Measurements from ENCODE around the gene PTPRG. TPM values are rescaled to one million over a fixed set of nuclear protein-coding genes. Genes with fewer than 3 reads are reported as not detected.

PTPRG gene
- total and polyA plus RNA-seq, 10 of the 15 experiments (the other 5 are each of a cell fraction or from before 2014, with no cell fraction given): 0.29 to 20.7 (median 1.4) TPM

DNA sequence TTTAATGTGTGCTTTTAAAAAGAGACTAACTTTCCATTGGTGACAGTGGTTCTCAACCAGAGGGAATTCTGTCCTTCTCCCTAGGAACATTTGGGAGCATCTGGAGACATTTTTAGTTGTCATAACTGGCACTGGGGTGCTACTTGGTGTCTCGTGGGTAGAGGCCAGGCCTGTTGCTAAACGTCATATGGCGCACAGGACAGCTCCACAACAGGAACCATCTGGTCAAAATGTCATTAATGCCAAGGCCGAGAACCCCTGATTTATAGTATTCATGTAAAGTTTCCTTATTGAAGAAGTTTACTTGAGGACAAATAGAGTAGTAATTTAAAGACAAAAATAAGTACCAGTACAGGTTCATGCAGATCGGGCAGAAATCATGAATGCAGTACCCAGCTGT is 647.7 kb downstream of the PTPRG start:
- RAD21 ChIA-PET (ENCODE audit: unreplicated experiment): no interaction called here
- no peaks in the 10 kb centered on the region for H3K27me3 ChIP-seq (replicated peaks in 1 of 2; ENCODE audit: control insufficient read depth in 2 of 2, insufficient read depth in 2 of 2, low read length in 1 of 2)
- no peak for ATAC-seq
- SMC1A ChIA-PET (ENCODE audit: uncharacterized antibody, unreplicated experiment): no interaction called here
- TF ChIP-seq SMAD5 (IDR thresholded peaks at IDR 0.05; ENCODE audit: low read depth) (no peak), ZZZ3 (IDR thresholded peaks at IDR 0.05; ENCODE audit: control insufficient read depth, insufficient read length, low read depth) (no peak), ZNF622 (IDR thresholded peaks at IDR 0.05) (no peak), RUNX3 (IDR thresholded peaks at IDR 0.05; ENCODE audit: low read length) (no peak), SUZ12 (IDR thresholded peaks at IDR 0.05; ENCODE audit: unreplicated experiment) (no peak), EGR1 (IDR thresholded peaks at IDR 0.05; ENCODE audit: borderline replicate concordance in 1 of 2, low read depth in 2 of 2, low read length in 2 of 2) (no peak), EP300 (IDR thresholded peaks at IDR 0.05; ENCODE audit: borderline replicate concordance in 1 of 2, control insufficient read depth in 1 of 2, low read depth in 2 of 2, low read length in 2 of 2) (no peak), RAD51 (IDR thresholded peaks at IDR 0.05) (no peak), CBFB (IDR thresholded peaks at IDR 0.05; ENCODE audit: low read depth) (no peak)
- H3K27ac ChIP-seq (ENCODE audit: control insufficient read depth, insufficient read depth): no peak overlapping the region
- BruUV-seq (replicated peaks): no TSS peak
- H3K4me1 ChIP-seq (ENCODE audit: control insufficient read depth, insufficient read depth, low read length): no peaks in the 10 kb centered on the region
- intact Hi-C loops (cut with micrococcal nuclease; ENCODE audit: unreplicated experiment): no loop called here
- H3K79me2 ChIP-seq (ENCODE audit: control insufficient read depth, insufficient read depth, low read length): no peaks in the 10 kb centered on the region
- no peak for FAIRE-seq
- POLR2A ChIA-PET: interaction anchor here (0.6 kb wide), 1 partner anchor 271 kb away, joined by 3 read pairs; no protein-coding TSS in a partner anchor
- H3K4me3 ChIP-seq: no peak overlapping the region
- no peak overlapping the region for H3K9ac ChIP-seq (ENCODE audit: control insufficient read depth, insufficient read depth, low read length)
- H2AFZ ChIP-seq (ENCODE audit: control insufficient read depth, low read depth, low read length): no peak overlapping the region
- in situ Hi-C loops (cut with MboI): loop anchor here (5.0 kb wide), 1 partner anchor 348 kb away; no protein-coding TSS in a partner anchor
- no peak overlapping the region for H3K4me2 ChIP-seq (ENCODE audit: control insufficient read depth, insufficient read depth)
- H3K9me3 ChIP-seq (replicated peaks; ENCODE audit: control insufficient read depth, insufficient read depth, low read length): no peaks in the 10 kb centered on the region
- CTCF ChIA-PET: no interaction called here
- 34% methylated on average over 5 of the region's 5 CpGs for WGBS (ENCODE audit: insufficient coverage, insufficient replicate concordance, low lambda C conversion rate, missing lambda C conversion rate)
- H3K36me3 ChIP-seq (ENCODE audit: control insufficient read depth in 2 of 2, insufficient read depth in 2 of 2, low read length in 1 of 2): no peaks in the 10 kb centered on the region
- no peak for DNase-seq (ENCODE audit: low read depth, low spot score)
- no peaks in the 10 kb centered on the region for H4K20me1 ChIP-seq (ENCODE audit: control insufficient read depth, insufficient read depth)

DNA sequence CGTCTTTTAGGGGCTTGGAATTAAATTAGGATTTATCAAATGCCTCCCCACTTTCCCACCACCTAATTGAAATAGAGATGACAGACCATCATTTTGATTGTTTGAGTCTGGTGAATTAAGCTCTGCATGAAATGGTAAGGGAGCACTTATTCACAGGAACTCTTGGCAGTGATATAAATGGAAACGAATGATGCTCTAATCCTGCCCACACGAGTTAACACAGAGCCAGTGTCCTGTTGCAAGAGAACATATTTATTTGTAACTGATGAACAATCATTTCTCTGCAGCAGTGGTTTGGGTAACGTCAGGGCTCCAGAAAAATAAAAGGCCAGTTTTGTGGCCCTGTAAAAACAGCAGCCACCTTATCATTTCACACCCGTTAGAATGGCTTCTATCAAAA is 648.6 kb downstream of the PTPRG start:
- BruUV-seq (replicated peaks): no TSS peak
- no peaks in the 10 kb centered on the region for H3K79me2 ChIP-seq (ENCODE audit: control insufficient read depth, insufficient read depth, low read length)
- no peak overlapping the region for H3K4me3 ChIP-seq
- H3K36me3 ChIP-seq (ENCODE audit: control insufficient read depth in 2 of 2, insufficient read depth in 2 of 2, low read length in 1 of 2): no peaks in the 10 kb centered on the region
- H3K4me2 ChIP-seq (ENCODE audit: control insufficient read depth, insufficient read depth): no peak overlapping the region
- ChIA-PET POLR2A (no interaction called here), SMC1A (ENCODE audit: uncharacterized antibody, unreplicated experiment) (interaction anchor here (1.3 kb wide), 1 partner anchor 9 kb away, joined by 4 read pairs; no protein-coding TSS in a partner anchor), CTCF (interaction anchor here (0.6 to 0.7 kb wide), 3 partner anchors 9 to 1602 kb away, joined by 3 to 6 read pairs (median 3); no protein-coding TSS in a partner anchor), RAD21 (ENCODE audit: unreplicated experiment) (no interaction called here)
- H3K9ac ChIP-seq (ENCODE audit: control insufficient read depth, insufficient read depth, low read length): no peak overlapping the region
- FAIRE-seq: no peak
- H3K9me3 ChIP-seq (replicated peaks; ENCODE audit: control insufficient read depth, insufficient read depth, low read length): no peaks in the 10 kb centered on the region
- H3K27me3 ChIP-seq (replicated peaks in 1 of 2; ENCODE audit: control insufficient read depth in 2 of 2, insufficient read depth in 2 of 2, low read length in 1 of 2): no peaks in the 10 kb centered on the region
- no peak for ATAC-seq
- H3K4me1 ChIP-seq (ENCODE audit: control insufficient read depth, insufficient read depth, low read length): no peaks in the 10 kb centered on the region
- 29% methylated on average over 5 of the region's 5 CpGs for WGBS (ENCODE audit: insufficient coverage, insufficient replicate concordance, low lambda C conversion rate, missing lambda C conversion rate)
- in situ Hi-C loops (cut with MboI): no loop called here
- no peak for DNase-seq (ENCODE audit: low read depth, low spot score)
- intact Hi-C loops (cut with micrococcal nuclease; ENCODE audit: unreplicated experiment): no loop called here
- H4K20me1 ChIP-seq (ENCODE audit: control insufficient read depth, insufficient read depth): no peaks in the 10 kb centered on the region
- H2AFZ ChIP-seq (ENCODE audit: control insufficient read depth, low read depth, low read length): no peak overlapping the region
- no peak overlapping the region for H3K27ac ChIP-seq (ENCODE audit: control insufficient read depth, insufficient read depth)
- TF ChIP-seq, protein P1, sequence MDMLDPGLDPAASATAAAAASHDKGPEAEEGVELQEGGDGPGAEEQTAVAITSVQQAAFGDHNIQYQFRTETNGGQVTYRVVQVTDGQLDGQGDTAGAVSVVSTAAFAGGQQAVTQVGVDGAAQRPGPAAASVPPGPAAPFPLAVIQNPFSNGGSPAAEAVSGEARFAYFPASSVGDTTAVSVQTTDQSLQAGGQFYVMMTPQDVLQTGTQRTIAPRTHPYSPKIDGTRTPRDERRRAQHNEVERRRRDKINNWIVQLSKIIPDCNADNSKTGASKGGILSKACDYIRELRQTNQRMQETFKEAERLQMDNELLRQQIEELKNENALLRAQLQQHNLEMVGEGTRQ (IDR thresholded peaks at IDR 0.05; ENCODE audit: borderline replicate concordance, low read depth, low read length): no peak
- TF ChIP-seq ASH2L (IDR thresholded peaks at IDR 0.05; ENCODE audit: borderline replicate concordance, low read depth) (no peak), BCL11A (IDR thresholded peaks at IDR 0.05; ENCODE audit: low read depth, low read length) (no peak), PML (IDR thresholded peaks at IDR 0.05; ENCODE audit: low read length) (no peak), CREB1 (IDR thresholded peaks at IDR 0.05; ENCODE audit: low read depth) (no peak), PAX5 (IDR thresholded peaks at IDR 0.05; ENCODE audit: borderline replicate concordance, low read depth, low read length) (no peak), JUND (IDR thresholded peaks at IDR 0.05; ENCODE audit: low read depth, low read length) (no peak)
- TF ChIP-seq, protein P2, sequence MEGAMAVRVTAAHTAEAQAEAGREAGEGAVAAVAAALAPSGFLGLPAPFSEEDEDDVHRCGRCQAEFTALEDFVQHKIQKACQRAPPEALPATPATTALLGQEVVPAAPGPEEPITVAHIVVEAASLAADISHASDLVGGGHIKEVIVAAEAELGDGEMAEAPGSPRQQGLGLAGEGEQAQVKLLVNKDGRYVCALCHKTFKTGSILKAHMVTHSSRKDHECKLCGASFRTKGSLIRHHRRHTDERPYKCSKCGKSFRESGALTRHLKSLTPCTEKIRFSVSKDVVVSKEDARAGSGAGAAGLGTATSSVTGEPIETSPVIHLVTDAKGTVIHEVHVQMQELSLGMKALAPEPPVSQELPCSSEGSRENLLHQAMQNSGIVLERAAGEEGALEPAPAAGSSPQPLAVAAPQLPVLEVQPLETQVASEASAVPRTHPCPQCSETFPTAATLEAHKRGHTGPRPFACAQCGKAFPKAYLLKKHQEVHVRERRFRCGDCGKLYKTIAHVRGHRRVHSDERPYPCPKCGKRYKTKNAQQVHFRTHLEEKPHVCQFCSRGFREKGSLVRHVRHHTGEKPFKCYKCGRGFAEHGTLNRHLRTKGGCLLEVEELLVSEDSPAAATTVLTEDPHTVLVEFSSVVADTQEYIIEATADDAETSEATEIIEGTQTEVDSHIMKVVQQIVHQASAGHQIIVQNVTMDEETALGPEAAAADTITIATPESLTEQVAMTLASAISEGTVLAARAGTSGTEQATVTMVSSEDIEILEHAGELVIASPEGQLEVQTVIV (IDR thresholded peaks at IDR 0.05; ENCODE audit: borderline replicate concordance, partially characterized antibody): no peak
